HepG2 (cell line): ENCODE results near the gene MEIOC. TPM values are rescaled to one million over a fixed set of nuclear protein-coding genes. Genes with fewer than 3 reads are reported as not detected.

Source experiments
- FOXJ3 ChIP-seq: sonication (generic); formaldehyde crosslinking; IDR thresholded peaks from 2 replicates; pipeline ENCODE4 v1.4.0; 2020; ENCODE audit warnings: missing genetic modification reagents, mild to moderate bottlenecking, borderline replicate concordance
- MYC ChIP-seq: sonication (generic); formaldehyde crosslinking; IDR thresholded peaks from 2 replicates; pipeline ENCODE4 v1.9.0; 2021; ENCODE audit warnings: missing genetic modification reagents, borderline replicate concordance
- SP4 ChIP-seq: sonication (generic); formaldehyde crosslinking; IDR thresholded peaks from 2 replicates; pipeline ENCODE4 v1.8.1; 2023; ENCODE audit warnings: mild to moderate bottlenecking, missing genetic modification reagents
- XRCC5 ChIP-seq: fragments of 200-400 bp; formaldehyde crosslinking; optimal IDR thresholded peaks from 2 replicates; pipeline ENCODE3; 2017; ENCODE audit warnings: mild to moderate bottlenecking, low read length
- ZNF256 ChIP-seq: sonication (generic); formaldehyde crosslinking; conservative IDR thresholded peaks from 2 replicates; pipeline ENCODE4 v1.4.0; 2020; ENCODE audit warnings: missing genetic modification reagents
- ZNF292 ChIP-seq: sonication (generic); formaldehyde crosslinking; IDR thresholded peaks from 2 replicates; pipeline ENCODE4 v1.8.1; 2022; ENCODE audit warnings: mild to moderate bottlenecking, low read depth, missing genetic modification reagents, borderline replicate concordance
- ZNF605 ChIP-seq: sonication (generic); formaldehyde crosslinking; IDR thresholded peaks from 2 replicates; pipeline ENCODE4 v1.8.0; 2022; ENCODE audit warnings: mild to moderate bottlenecking, missing genetic modification reagents
- ZNF768 ChIP-seq: sonication (generic); formaldehyde crosslinking; IDR thresholded peaks from 2 replicates; pipeline ENCODE4 v1.4.0; 2020; ENCODE audit warnings: missing genetic modification reagents
- ZSCAN22 ChIP-seq: sonication (generic); formaldehyde crosslinking; IDR thresholded peaks from 2 replicates; pipeline ENCODE4 v1.4.0; 2020; ENCODE audit warnings: mild to moderate bottlenecking, missing genetic modification reagents
- polyA plus RNA-seq, 8 experiments: library from polyadenylated mRNA; depleted of rRNA in 3 of 8; stranded (reverse) in 7 of 8; unstranded in 1 of 8; fragments of >200 nt; fragmentation: Illumina TruSeq in 4 of 8; extraction: Trizol in 4 of 8; gene quantifications; 2 replicates each; pipeline versions ENCODE4 v1.2.1 to v1.2.3, GENCODE V29; 2011 to 2016; ENCODE audit warnings: low read depth in 4 of 8, missing spikeins in 1 of 8, mixed read lengths in 1 of 8; ENCODE audit not compliant: insufficient read depth in 1 of 8
- total RNA-seq, 5 experiments: library from RNA; depleted of rRNA; stranded (reverse); fragments of >200 nt; fragmentation: Illumina TruSeq; extraction: Trizol; gene quantifications; 2 replicates each; pipeline ENCODE4 v1.2.3, GENCODE V29; 2016; ENCODE audit warnings: low read depth in 1 of 5
- TF ChIP-seq, protein P1 (sequence below): sonication (generic); formaldehyde crosslinking; IDR thresholded peaks from 2 replicates; pipeline ENCODE4 v1.9.0; 2021; ENCODE audit warnings: mild to moderate bottlenecking, missing genetic modification reagents
- TF ChIP-seq, protein P2 (sequence below): sonication (generic); formaldehyde crosslinking; IDR thresholded peaks from 2 replicates; pipeline ENCODE4 v1.4.0; 2020; ENCODE audit warnings: missing genetic modification reagents, mild to moderate bottlenecking, borderline replicate concordance
- TF ChIP-seq, protein P3 (sequence below): sonication (generic); formaldehyde crosslinking; IDR thresholded peaks from 2 replicates; pipeline ENCODE4 v1.5.0; 2020; ENCODE audit warnings: missing genetic modification reagents, mild to moderate bottlenecking, borderline replicate concordance
- TF ChIP-seq, protein P4 (sequence below): sonication (generic); formaldehyde crosslinking; IDR thresholded peaks from 2 replicates; pipeline ENCODE4 v1.4.0; 2020; ENCODE audit warnings: missing genetic modification reagents, borderline replicate concordance

Gene MEIOC
- total and polyA plus RNA-seq, 2 of the 13 experiments (the other 11 are each of a cell fraction or from before 2014, with no cell fraction given): 0.04 to 0.15 TPM

DNA sequence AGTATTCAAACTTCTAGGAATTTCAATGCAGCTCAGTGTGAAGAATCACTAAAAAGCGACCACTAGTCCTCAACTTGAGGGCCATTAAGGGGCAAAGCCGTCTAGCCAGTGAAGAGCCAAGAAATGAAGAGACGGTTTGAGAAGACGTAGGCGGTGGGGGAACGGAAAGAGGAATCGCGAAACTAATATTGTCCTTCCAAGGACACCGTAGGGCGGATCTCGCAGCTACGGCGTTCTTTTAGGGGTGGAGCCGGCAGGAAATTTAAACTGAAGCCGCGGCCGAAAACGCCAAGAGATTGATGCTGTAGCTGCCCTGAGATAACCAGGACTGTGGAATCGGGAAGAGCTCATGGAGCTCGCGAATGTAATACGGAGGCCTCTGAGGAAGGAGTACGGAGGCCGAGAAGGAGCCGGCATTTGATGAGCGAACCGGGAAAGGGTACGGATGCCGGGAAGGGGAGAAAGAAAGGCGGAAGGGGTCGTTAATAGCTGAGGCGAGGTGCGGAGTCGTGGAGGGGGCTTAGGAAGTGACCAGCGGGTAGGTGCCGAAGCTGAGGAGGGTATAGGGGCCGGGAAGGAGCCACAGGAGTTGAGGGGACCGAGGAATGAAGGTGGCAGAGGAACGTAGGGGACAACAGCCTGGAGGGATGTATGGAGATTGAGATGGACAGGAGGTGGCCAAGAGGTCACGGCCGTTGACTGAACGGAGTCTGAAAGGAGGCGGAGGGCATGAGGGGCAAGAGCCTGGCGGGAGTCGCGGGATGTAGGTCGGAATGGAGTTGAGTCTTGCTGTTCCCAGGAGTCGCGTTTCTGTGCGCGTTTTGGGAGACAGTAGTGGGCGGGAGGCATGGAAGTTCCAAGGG, 52.4 kb downstream of the MEIOC start, which contains the start of gene DBF4B (continued):
- TF ChIP-seq ZNF256: no peak
- TF ChIP-seq, protein P1, sequence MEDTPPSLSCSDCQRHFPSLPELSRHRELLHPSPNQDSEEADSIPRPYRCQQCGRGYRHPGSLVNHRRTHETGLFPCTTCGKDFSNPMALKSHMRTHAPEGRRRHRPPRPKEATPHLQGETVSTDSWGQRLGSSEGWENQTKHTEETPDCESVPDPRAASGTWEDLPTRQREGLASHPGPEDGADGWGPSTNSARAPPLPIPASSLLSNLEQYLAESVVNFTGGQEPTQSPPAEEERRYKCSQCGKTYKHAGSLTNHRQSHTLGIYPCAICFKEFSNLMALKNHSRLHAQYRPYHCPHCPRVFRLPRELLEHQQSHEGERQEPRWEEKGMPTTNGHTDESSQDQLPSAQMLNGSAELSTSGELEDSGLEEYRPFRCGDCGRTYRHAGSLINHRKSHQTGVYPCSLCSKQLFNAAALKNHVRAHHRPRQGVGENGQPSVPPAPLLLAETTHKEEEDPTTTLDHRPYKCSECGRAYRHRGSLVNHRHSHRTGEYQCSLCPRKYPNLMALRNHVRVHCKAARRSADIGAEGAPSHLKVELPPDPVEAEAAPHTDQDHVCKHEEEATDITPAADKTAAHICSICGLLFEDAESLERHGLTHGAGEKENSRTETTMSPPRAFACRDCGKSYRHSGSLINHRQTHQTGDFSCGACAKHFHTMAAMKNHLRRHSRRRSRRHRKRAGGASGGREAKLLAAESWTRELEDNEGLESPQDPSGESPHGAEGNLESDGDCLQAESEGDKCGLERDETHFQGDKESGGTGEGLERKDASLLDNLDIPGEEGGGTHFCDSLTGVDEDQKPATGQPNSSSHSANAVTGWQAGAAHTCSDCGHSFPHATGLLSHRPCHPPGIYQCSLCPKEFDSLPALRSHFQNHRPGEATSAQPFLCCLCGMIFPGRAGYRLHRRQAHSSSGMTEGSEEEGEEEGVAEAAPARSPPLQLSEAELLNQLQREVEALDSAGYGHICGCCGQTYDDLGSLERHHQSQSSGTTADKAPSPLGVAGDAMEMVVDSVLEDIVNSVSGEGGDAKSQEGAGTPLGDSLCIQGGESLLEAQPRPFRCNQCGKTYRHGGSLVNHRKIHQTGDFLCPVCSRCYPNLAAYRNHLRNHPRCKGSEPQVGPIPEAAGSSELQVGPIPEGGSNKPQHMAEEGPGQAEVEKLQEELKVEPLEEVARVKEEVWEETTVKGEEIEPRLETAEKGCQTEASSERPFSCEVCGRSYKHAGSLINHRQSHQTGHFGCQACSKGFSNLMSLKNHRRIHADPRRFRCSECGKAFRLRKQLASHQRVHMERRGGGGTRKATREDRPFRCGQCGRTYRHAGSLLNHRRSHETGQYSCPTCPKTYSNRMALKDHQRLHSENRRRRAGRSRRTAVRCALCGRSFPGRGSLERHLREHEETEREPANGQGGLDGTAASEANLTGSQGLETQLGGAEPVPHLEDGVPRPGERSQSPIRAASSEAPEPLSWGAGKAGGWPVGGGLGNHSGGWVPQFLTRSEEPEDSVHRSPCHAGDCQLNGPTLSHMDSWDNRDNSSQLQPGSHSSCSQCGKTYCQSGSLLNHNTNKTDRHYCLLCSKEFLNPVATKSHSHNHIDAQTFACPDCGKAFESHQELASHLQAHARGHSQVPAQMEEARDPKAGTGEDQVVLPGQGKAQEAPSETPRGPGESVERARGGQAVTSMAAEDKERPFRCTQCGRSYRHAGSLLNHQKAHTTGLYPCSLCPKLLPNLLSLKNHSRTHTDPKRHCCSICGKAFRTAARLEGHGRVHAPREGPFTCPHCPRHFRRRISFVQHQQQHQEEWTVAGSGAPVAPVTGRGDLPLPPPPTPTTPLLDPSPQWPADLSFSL (CRISPR knock-in tag): no peak
- TF ChIP-seq ZNF605 (CRISPR knock-in tag): peak; percentile 97
- no peak for TF ChIP-seq XRCC5
- no peak for TF ChIP-seq ZNF292 (CRISPR knock-in tag)
- TF ChIP-seq FOXJ3 (CRISPR knock-in tag): no peak
- peak; percentile 54 for TF ChIP-seq SP4 (CRISPR knock-in tag)
- TF ChIP-seq ZSCAN22 (CRISPR knock-in tag): no peak
- peak; percentile 29; the same call in 1 of the 2 replicates for TF ChIP-seq ZNF768 (CRISPR knock-in tag)
- TF ChIP-seq, protein P2, sequence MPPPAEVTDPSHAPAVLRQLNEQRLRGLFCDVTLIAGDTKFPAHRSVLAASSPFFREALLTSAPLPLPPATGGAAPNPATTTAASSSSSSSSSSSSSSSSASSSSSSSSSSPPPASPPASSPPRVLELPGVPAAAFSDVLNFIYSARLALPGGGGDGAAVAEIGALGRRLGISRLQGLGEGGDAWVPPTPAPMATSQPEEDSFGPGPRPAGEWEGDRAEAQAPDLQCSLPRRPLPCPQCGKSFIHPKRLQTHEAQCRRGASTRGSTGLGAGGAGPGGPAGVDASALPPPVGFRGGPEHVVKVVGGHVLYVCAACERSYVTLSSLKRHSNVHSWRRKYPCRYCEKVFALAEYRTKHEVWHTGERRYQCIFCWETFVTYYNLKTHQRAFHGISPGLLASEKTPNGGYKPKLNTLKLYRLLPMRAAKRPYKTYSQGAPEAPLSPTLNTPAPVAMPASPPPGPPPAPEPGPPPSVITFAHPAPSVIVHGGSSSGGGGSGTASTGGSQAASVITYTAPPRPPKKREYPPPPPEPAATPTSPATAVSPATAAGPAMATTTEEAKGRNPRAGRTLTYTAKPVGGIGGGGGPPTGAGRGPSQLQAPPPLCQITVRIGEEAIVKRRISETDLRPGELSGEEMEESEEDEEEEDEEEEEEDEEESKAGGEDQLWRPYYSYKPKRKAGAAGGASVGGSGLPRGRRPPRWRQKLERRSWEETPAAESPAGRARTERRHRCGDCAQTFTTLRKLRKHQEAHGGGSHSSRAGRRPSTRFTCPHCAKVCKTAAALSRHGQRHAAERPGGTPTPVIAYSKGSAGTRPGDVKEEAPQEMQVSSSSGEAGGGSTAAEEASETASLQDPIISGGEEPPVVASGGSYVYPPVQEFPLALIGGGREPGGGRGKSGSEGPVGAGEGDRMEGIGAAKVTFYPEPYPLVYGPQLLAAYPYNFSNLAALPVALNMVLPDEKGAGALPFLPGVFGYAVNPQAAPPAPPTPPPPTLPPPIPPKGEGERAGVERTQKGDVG (CRISPR knock-in tag): peak; percentile 78; the same call in 1 of the 2 replicates
- TF ChIP-seq, protein P3, sequence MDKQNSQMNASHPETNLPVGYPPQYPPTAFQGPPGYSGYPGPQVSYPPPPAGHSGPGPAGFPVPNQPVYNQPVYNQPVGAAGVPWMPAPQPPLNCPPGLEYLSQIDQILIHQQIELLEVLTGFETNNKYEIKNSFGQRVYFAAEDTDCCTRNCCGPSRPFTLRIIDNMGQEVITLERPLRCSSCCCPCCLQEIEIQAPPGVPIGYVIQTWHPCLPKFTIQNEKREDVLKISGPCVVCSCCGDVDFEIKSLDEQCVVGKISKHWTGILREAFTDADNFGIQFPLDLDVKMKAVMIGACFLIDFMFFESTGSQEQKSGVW (CRISPR knock-in tag): no peak
- TF ChIP-seq, protein P4, sequence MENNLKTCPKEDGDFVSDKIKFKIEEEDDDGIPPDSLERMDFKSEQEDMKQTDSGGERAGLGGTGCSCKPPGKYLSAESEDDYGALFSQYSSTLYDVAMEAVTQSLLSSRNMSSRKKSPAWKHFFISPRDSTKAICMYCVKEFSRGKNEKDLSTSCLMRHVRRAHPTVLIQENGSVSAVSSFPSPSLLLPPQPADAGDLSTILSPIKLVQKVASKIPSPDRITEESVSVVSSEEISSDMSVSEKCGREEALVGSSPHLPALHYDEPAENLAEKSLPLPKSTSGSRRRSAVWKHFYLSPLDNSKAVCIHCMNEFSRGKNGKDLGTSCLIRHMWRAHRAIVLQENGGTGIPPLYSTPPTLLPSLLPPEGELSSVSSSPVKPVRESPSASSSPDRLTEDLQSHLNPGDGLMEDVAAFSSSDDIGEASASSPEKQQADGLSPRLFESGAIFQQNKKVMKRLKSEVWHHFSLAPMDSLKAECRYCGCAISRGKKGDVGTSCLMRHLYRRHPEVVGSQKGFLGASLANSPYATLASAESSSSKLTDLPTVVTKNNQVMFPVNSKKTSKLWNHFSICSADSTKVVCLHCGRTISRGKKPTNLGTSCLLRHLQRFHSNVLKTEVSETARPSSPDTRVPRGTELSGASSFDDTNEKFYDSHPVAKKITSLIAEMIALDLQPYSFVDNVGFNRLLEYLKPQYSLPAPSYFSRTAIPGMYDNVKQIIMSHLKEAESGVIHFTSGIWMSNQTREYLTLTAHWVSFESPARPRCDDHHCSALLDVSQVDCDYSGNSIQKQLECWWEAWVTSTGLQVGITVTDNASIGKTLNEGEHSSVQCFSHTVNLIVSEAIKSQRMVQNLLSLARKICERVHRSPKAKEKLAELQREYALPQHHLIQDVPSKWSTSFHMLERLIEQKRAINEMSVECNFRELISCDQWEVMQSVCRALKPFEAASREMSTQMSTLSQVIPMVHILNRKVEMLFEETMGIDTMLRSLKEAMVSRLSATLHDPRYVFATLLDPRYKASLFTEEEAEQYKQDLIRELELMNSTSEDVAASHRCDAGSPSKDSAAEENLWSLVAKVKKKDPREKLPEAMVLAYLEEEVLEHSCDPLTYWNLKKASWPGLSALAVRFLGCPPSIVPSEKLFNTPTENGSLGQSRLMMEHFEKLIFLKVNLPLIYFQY: no peak
- no peak; the same call in 1 of the 2 replicates for TF ChIP-seq MYC (CRISPR knock-in tag)
